ENCODE data around the gene M1AP.

GRCh38 chr2:74515981-74516633 is 132.0 kb downstream of the M1AP start:
- TF ChIP-seq POLR2AphosphoS5 (IDR thresholded peaks at IDR 0.05; ENCODE audit: low read depth, low read length) (no peak), REST (IDR thresholded peaks at IDR 0.05; ENCODE audit: insufficient read depth in 1 of 2, low read depth in 2 of 2, low read length in 1 of 2) (no peak)

Measured in Panc1 (cell line).